IMR-90 (cell line): ENCODE data around the gene TMEM50B. TPM values are rescaled to one million over a fixed set of nuclear protein-coding genes. Genes with fewer than 3 reads are reported as not detected.

Source experiments
- ATAC-seq: fragments of 200-7000 bp; cut with Tn5 transposase; 2 replicates; pipeline ENCODE4 v1.9.1; 2020; ENCODE audit warnings: low read depth, mild to moderate bottlenecking, moderate library complexity
- BruUV-seq: library from RNA; stranded (reverse); fragments of 400-500 nt; replicated peaks from 2 replicates; lab custom pipeline; 2021; lab: Mats Ljungman, UMichigan
- CTCF ChIA-PET: fragments of 300-600 bp; formaldehyde crosslinking; extraction: SDS; loops from one replicate; lab custom pipeline; 2021; ENCODE audit warnings: antibody characterized with exemption; lab: Yijun Ruan, JAX
- POLR2A ChIA-PET: fragments of 300-600 bp; sonication (Branson Sonifier 250); formaldehyde crosslinking; loops from one replicate; lab custom pipeline; 2022; ENCODE audit warnings: antibody characterized with exemption; ENCODE audit not compliant: unreplicated experiment; lab: Charles Lee
- DNase-seq: peaks from one replicate; pipeline ENCODE4 v3.0.0; 2013
- H2AFZ ChIP-seq: replicated peaks from 2 replicates; pipeline ENCODE3; 2013; ENCODE audit warnings: low read length, mild to moderate bottlenecking; ENCODE audit not compliant: poor library complexity
- H2AK5ac ChIP-seq: 2 replicates; pipeline ENCODE4 v1.6.1; 2013; ENCODE audit warnings: low read depth, low read length, inconsistent platforms
- H2AK9ac ChIP-seq: replicated peaks from 2 replicates; pipeline ENCODE3; 2013; ENCODE audit warnings: mild to moderate bottlenecking, low read depth, low read length, moderate library complexity; ENCODE audit not compliant: poor library complexity
- H2BK120ac ChIP-seq: 2 replicates; pipeline ENCODE4 v1.6.1; 2013; ENCODE audit warnings: low read depth, low read length, inconsistent platforms
- H2BK15ac ChIP-seq: 3 replicates; pipeline ENCODE4 v1.6.1; 2013; ENCODE audit warnings: low read depth, low read length, inconsistent platforms
- H2BK20ac ChIP-seq: 2 replicates; pipeline ENCODE4 v1.6.1; 2013; ENCODE audit warnings: low read depth, mild to moderate bottlenecking, inconsistent platforms, low read length, moderate library complexity
- H2BK5ac ChIP-seq: 2 replicates; pipeline ENCODE4 v1.6.1; 2013; ENCODE audit warnings: mild to moderate bottlenecking, low read depth, low read length, inconsistent platforms; ENCODE audit not compliant: poor library complexity, severe bottlenecking
- H3K14ac ChIP-seq: replicated peaks from 2 replicates; pipeline ENCODE4 v1.6.1; 2013; ENCODE audit warnings: low read depth, low read length, inconsistent platforms
- H3K18ac ChIP-seq: 2 replicates; pipeline ENCODE4 v1.6.1; 2013; ENCODE audit warnings: low read depth, low read length, control low read depth
- H3K23ac ChIP-seq: 2 replicates; pipeline ENCODE4 v1.6.1; 2013; ENCODE audit warnings: low read depth, low read length, inconsistent platforms
- H3K27ac ChIP-seq: 2 replicates; pipeline ENCODE4 v1.5.1; 2013; ENCODE audit warnings: mild to moderate bottlenecking, control low read depth, low read length; ENCODE audit not compliant: insufficient read depth
- H3K27me3 ChIP-seq: 2 replicates; pipeline ENCODE4 v1.6.1; 2013; ENCODE audit warnings: low read length; ENCODE audit not compliant: control insufficient read depth, insufficient read depth
- H3K36me3 ChIP-seq: 2 replicates; pipeline ENCODE4 v1.6.1; 2013; ENCODE audit warnings: low read length, mixed read lengths; ENCODE audit not compliant: control insufficient read depth, insufficient read depth
- H3K4ac ChIP-seq: 2 replicates; pipeline ENCODE4 v1.6.1; 2013; ENCODE audit warnings: low read depth, low read length, inconsistent platforms
- H3K4me1 ChIP-seq: 2 replicates; pipeline ENCODE4 v1.6.1; 2013; ENCODE audit warnings: low read length, mixed read lengths; ENCODE audit not compliant: control insufficient read depth, insufficient read depth
- H3K4me2 ChIP-seq: 2 replicates; pipeline ENCODE4 v1.6.1; 2013; ENCODE audit warnings: low read depth, mild to moderate bottlenecking, control low read depth, low read length, moderate library complexity
- H3K4me3 ChIP-seq: 2 replicates; pipeline ENCODE4 v1.5.1; 2013; ENCODE audit warnings: low read depth, mild to moderate bottlenecking, control low read depth, low read length, moderate library complexity; ENCODE audit not compliant: insufficient read depth
- H3K56ac ChIP-seq: 2 replicates; pipeline ENCODE4 v1.6.1; 2013; ENCODE audit warnings: low read length, inconsistent platforms; ENCODE audit not compliant: insufficient read depth; ENCODE audit errors: extremely low read depth
- H3K79me1 ChIP-seq, 2 experiments: 2 replicates each; pipeline ENCODE4 v1.6.1; 2013; ENCODE audit warnings: low read length in 2 of 2, inconsistent platforms in 1 of 2, low read depth in 1 of 2
- H3K9ac ChIP-seq: 2 replicates; pipeline ENCODE4 v1.6.1; 2013; ENCODE audit warnings: low read depth, low read length, control low read depth
- H3K9me1 ChIP-seq: 2 replicates; pipeline ENCODE4 v1.6.1; 2013; ENCODE audit warnings: low read length, inconsistent platforms; ENCODE audit not compliant: insufficient read depth
- H3K9me3 ChIP-seq: 2 replicates; pipeline ENCODE4 v1.6.1; 2013; ENCODE audit warnings: low read length; ENCODE audit not compliant: control insufficient read depth, insufficient read depth
- H4K20me1 ChIP-seq: 2 replicates; pipeline ENCODE4 v1.6.1; 2013; ENCODE audit warnings: low read length, inconsistent platforms; ENCODE audit not compliant: insufficient read depth
- H4K5ac ChIP-seq: 2 replicates; pipeline ENCODE4 v1.6.1; 2013; ENCODE audit warnings: mild to moderate bottlenecking, low read depth, low read length, control low read depth
- H4K8ac ChIP-seq, 2 experiments: 2 replicates each; pipeline ENCODE4 v1.6.1; 2013; ENCODE audit warnings: low read depth in 2 of 2, low read length in 2 of 2, control low read depth in 1 of 2, inconsistent platforms in 1 of 2
- H4K91ac ChIP-seq: 2 replicates; pipeline ENCODE4 v1.6.1; 2013; ENCODE audit warnings: low read depth, low read length, inconsistent platforms; ENCODE audit not compliant: insufficient read depth
- CTCF ChIP-seq: conservative IDR thresholded peaks from 2 replicates; pipeline ENCODE4 v1.5.1; 2012; ENCODE audit warnings: mild to moderate bottlenecking, low read depth, low read length, improper control_type of control experiment
- MXI1 ChIP-seq: IDR thresholded peaks from 2 replicates; pipeline ENCODE4 v1.6.1; 2012; ENCODE audit warnings: low read depth, mild to moderate bottlenecking, low read length, moderate library complexity, borderline replicate concordance
- NFE2L2 ChIP-seq: fragments of 150-350 bp; IDR thresholded peaks from 2 replicates; pipeline ENCODE4 v1.6.1; 2016; ENCODE audit warnings: low read depth, mild to moderate bottlenecking, low read length
- RAD21 ChIP-seq: IDR thresholded peaks from 2 replicates; pipeline ENCODE4 v1.6.1; 2012; ENCODE audit warnings: low read length, improper control_type of control experiment
- RFX5 ChIP-seq: IDR thresholded peaks from 2 replicates; pipeline ENCODE4 v1.8.0; 2012; ENCODE audit warnings: low read depth, mild to moderate bottlenecking, low read length, moderate library complexity
- SMC3 ChIP-seq: fragments of 150-350 bp; IDR thresholded peaks from 2 replicates; pipeline ENCODE4 v1.6.1; 2016; ENCODE audit warnings: low read depth, mild to moderate bottlenecking, antibody characterized with exemption, low read length, moderate library complexity
- USF2 ChIP-seq: fragments of 150-350 bp; IDR thresholded peaks from 2 replicates; pipeline ENCODE4 v1.6.1; 2017; ENCODE audit warnings: mild to moderate bottlenecking, antibody characterized with exemption, low read length, low read depth
- WGBS, 2 experiments: methylation state at CpG; one replicate each; pipeline versions ENCODE4 v1.1.5 to v1.1.7; 2013; ENCODE audit warnings: missing lambda C conversion rate in 2 of 2; ENCODE audit not compliant: insufficient read length in 1 of 2; ENCODE audit errors: extremely low coverage in 2 of 2; 5-methylcytosine and 5-hydroxymethylcytosine counted together
- dilution Hi-C: fragments of 300-500 bp; cut with HindIII; formaldehyde crosslinking; loops from one replicate; pipeline ENCODE4 v1.14.3; 2018; ENCODE audit warnings: low sequenced_read_pairs; ENCODE audit not compliant: unreplicated experiment
- in situ Hi-C: fragments of 300-500 bp; cut with MboI; formaldehyde crosslinking; loops from 3 replicates; pipeline ENCODE4 v1.14.3; 2019; ENCODE audit warnings: low sequenced_read_pairs, inconsistent platforms, mixed read lengths
- intact Hi-C: fragments of 100-400 bp; cut with micrococcal nuclease; formaldehyde crosslinking; loops from 2 replicates; pipeline ENCODE4 v1.10.0; 2022
- polyA plus RNA-seq, 3 experiments: library from polyadenylated mRNA; depleted of rRNA; stranded (reverse); fragments of >200 nt; gene quantifications; 2 replicates each; pipeline ENCODE4 v1.2.3, GENCODE V29; 2012; ENCODE audit warnings: low replicate concordance in 1 of 3
- total RNA-seq: library from RNA; depleted of rRNA; stranded (reverse); fragments of >200 nt; gene quantifications from 2 replicates; pipeline ENCODE4 v1.2.3, GENCODE V29; 2012

Gene TMEM50B
- total and polyA plus RNA-seq, 2 of the 4 experiments (the other 2 are of a cell fraction), result 10.9 to 25.9 TPM

GRCh38 chr21:33443194-33443593, 36.6 kb downstream of the TMEM50B start:
- Histone ChIP-seq H3K4me3 (no peak overlapping the region), H3K27ac (no peak overlapping the region), H2AK5ac (no peak overlapping the region), H2BK20ac (no peak overlapping the region), H3K36me3 (peaks cover 6% of the 10 kb centered on the region; the same call in 1 of the 2 replicates), H2AK9ac (no peak overlapping the region), H2BK15ac (no peak overlapping the region), H3K14ac (no peak overlapping the region), H2BK5ac (no peak overlapping the region), H3K23ac (no peak overlapping the region), H4K5ac (no peak overlapping the region), H3K56ac (no peak overlapping the region), H3K9me1 (peaks cover 3% of the 10 kb centered on the region; the same call in 1 of the 2 replicates), H4K91ac (no peak overlapping the region), H3K9me3 (no peaks in the 10 kb centered on the region), H2AFZ (no peak overlapping the region), H3K4ac (no peak overlapping the region), H3K4me1 (peaks cover 5% of the 10 kb centered on the region), H3K4me2 (no peak overlapping the region), H3K79me1 (no peaks in the 10 kb centered on the region; a peak in 1 of 4 replicates), H3K9ac (no peak overlapping the region), H3K18ac (no peak overlapping the region), H4K20me1 (no peaks in the 10 kb centered on the region), H2BK120ac (no peak overlapping the region), H3K27me3 (no peaks in the 10 kb centered on the region), H4K8ac (no peak overlapping the region)
- BruUV-seq, result no TSS peak
- dilution Hi-C loops, result no loop called here
- in situ Hi-C loops, result loop anchor here (5.0 to 25.0 kb wide), 2 partner anchors 246 to 606 kb away; no protein-coding TSS in a partner anchor
- WGBS, 2 experiments, result no CpG with 5 or more reads among the region's 5 CpGs
- intact Hi-C loops, result no loop called here
- ATAC-seq (no peak), DNase-seq (no peak)
- TF ChIP-seq CTCF (no peak), MXI1 (no peak), USF2 (no peak), RAD21 (no peak), NFE2L2 (no peak), SMC3 (no peak), RFX5 (no peak)
- ChIA-PET POLR2A (no interaction called here), CTCF (interaction anchor here (1.9 kb wide), 1 partner anchor 82 kb away, joined by 4 read pairs; no protein-coding TSS in a partner anchor)
